ENCODE results near the gene PARVA. TPM values are rescaled to one million over a fixed set of nuclear protein-coding genes. Genes with fewer than 3 reads are reported as not detected.

Gene PARVA
- total RNA-seq (10 to 100 TPM; 70.2 to 85.1 TPM), polyA plus RNA-seq (ENCODE audit: insufficient read length in 6 of 6) (100 to 1,000 TPM in 3 of 6 donors, 10 to 100 TPM in 3; 92.0 to 108 (median 97.6) TPM)
- long read RNA-seq, donor 1, full-length matches to known transcripts: 31 of 61 reads
- long read RNA-seq, donor 1, partial matches to known transcripts: 30 of 61 reads
- long read RNA-seq, donor 1, other reads (novel, unspliced or antisense): 0 of 61 reads
- long read RNA-seq, donor 2, full-length matches to known transcripts: 18 of 59 reads
- long read RNA-seq, donor 2, partial matches to known transcripts: 32 of 59 reads
- long read RNA-seq, donor 2, other reads (novel, unspliced or antisense): 9 of 59 reads
- long read RNA-seq, donor 3, full-length matches to known transcripts: 12 of 18 reads
- long read RNA-seq, donor 3, partial matches to known transcripts: 0 of 18 reads
- long read RNA-seq, donor 3, other reads (novel, unspliced or antisense): 6 of 18 reads
- long read RNA-seq, donor 4, full-length matches to known transcripts: 44 of 62 reads
- long read RNA-seq, donor 4, partial matches to known transcripts: 4 of 62 reads
- long read RNA-seq, donor 4, other reads (novel, unspliced or antisense): 14 of 62 reads
- long read RNA-seq, donor 5, full-length matches to known transcripts: 12 of 38 reads
- long read RNA-seq, donor 5, partial matches to known transcripts: 21 of 38 reads
- long read RNA-seq, donor 5, other reads (novel, unspliced or antisense): 5 of 38 reads
- long read RNA-seq, donor 6, full-length matches to known transcripts: 20 of 27 reads
- long read RNA-seq, donor 6, partial matches to known transcripts: 7 of 27 reads
- long read RNA-seq, donor 6, other reads (novel, unspliced or antisense): 0 of 27 reads
- long read RNA-seq, donor 7, full-length matches to known transcripts: 10 of 10 reads
- long read RNA-seq, donor 7, partial matches to known transcripts: 0 of 10 reads
- long read RNA-seq, donor 7, other reads (novel, unspliced or antisense): 0 of 10 reads
- long read RNA-seq, donor 8, full-length matches to known transcripts: 15 of 29 reads
- long read RNA-seq, donor 8, partial matches to known transcripts: 14 of 29 reads
- long read RNA-seq, donor 8, other reads (novel, unspliced or antisense): 0 of 29 reads
- long read RNA-seq, donor 9: 0 reads
- long read RNA-seq, donor 10, full-length matches to known transcripts: 33 of 40 reads
- long read RNA-seq, donor 10, partial matches to known transcripts: 2 of 40 reads
- long read RNA-seq, donor 10, other reads (novel, unspliced or antisense): 5 of 40 reads
- long read RNA-seq, donor 11, full-length matches to known transcripts: 9 of 9 reads
- long read RNA-seq, donor 11, partial matches to known transcripts: 0 of 9 reads
- long read RNA-seq, donor 11, other reads (novel, unspliced or antisense): 0 of 9 reads
- long read RNA-seq, donor 12, full-length matches to known transcripts: 13 of 49 reads
- long read RNA-seq, donor 12, partial matches to known transcripts: 36 of 49 reads
- long read RNA-seq, donor 12, other reads (novel, unspliced or antisense): 0 of 49 reads

GRCh38 chr11:12377106-12377823 is at the start of gene PARVA:
TSS of gene PARVA (plus strand) at chr11:12377571. CDS start at chr11:12377648, 77 bp downstream.
- peak within 1 kb of the TSS; percentile 87 to 96 for H3K27ac ChIP-seq
- intact Hi-C loops (cut with DNase I): no loop called here
- no peaks in the 10 kb centered on the region for H3K9me3 ChIP-seq
- H3K4me1 ChIP-seq: peaks cover 0 to 9% of the 10 kb centered on the region in 2 donors
- TF ChIP-seq CTCF (IDR thresholded peaks at IDR 0.05): no peak
- peaks cover 0 to 32% of the 10 kb centered on the region in 2 donors for H3K27me3 ChIP-seq
- ATAC-seq: peak; percentile 79
- H3K36me3 ChIP-seq: no peaks in the 10 kb centered on the region
- H3K4me3 ChIP-seq: peak within 1 kb of the TSS; percentile 45 to 61
- DNase-seq: peak; percentile 50 to 87 (median 84)

GRCh38 chr11:12329169-12329568 is 48.2 kb upstream of the PARVA start:
- Histone ChIP-seq H3K4me3 (no peak overlapping the region), H3K27ac (no peak overlapping the region), H3K4me1 (peaks cover 0 to 4% of the 10 kb centered on the region in 2 donors), H3K27me3 (no peaks in the 10 kb centered on the region), H3K9me3 (no peaks in the 10 kb centered on the region), H3K36me3 (peaks cover 0 to 11% of the 10 kb centered on the region in 2 donors)
- DNase-seq (no peak), ATAC-seq (no peak)
- intact Hi-C loops (cut with DNase I): no loop called here
- TF ChIP-seq CTCF (IDR thresholded peaks at IDR 0.05): no peak

- no peak for ATAC-seq
- H3K27me3 ChIP-seq: no peaks in the 10 kb centered on the region
Measured at GRCh38 chr11:12329797-12330196, 47.6 kb upstream of the PARVA start.

More at GRCh38 chr11:12329797-12330196, 47.6 kb upstream of the PARVA start:
- H3K36me3 ChIP-seq: peaks cover 0 to 8% of the 10 kb centered on the region in 2 donors
- no peak overlapping the region for H3K27ac ChIP-seq
- intact Hi-C loops (cut with DNase I): loop anchor here in 1 of 2 donors (2.0 kb wide), 1 partner anchor 563 kb away; no protein-coding TSS in a partner anchor
- TF ChIP-seq CTCF (IDR thresholded peaks at IDR 0.05): no peak
- peaks cover 0 to 4% of the 10 kb centered on the region in 2 donors for H3K4me1 ChIP-seq
- no peak for DNase-seq
- H3K4me3 ChIP-seq: no peak overlapping the region
- H3K9me3 ChIP-seq: no peaks in the 10 kb centered on the region
